Activated CD8-positive, alpha-beta T cell treated with anti-CD3 and anti-CD28 coated beads for 36 hours (primary cell): ENCODE data around the gene WDPCP. TPM values are rescaled to one million over a fixed set of nuclear protein-coding genes. Genes with fewer than 3 reads are reported as not detected.

Source experiments
- ATAC-seq: fragments of 200-7000 bp; cut with Tn5 transposase; one replicate; pipeline ENCODE4 v1.10.0; 2021; ENCODE audit warnings: mild to moderate bottlenecking, moderate library complexity
- CTCF ChIA-PET: fragments of 350-600 bp; sonication (Branson Sonifier 250); formaldehyde crosslinking; loops from one replicate; lab custom pipeline; 2021; ENCODE audit warnings: antibody characterized with exemption; lab: Charles Lee
- POLR2A ChIA-PET: fragments of 350-600 bp; sonication (Branson Sonifier 250); formaldehyde crosslinking; loops from one replicate; lab custom pipeline; 2021; ENCODE audit warnings: antibody characterized with exemption; lab: Charles Lee
- DNase-seq: peaks from one replicate; pipeline ENCODE4 v3.0.0-alpha.2; 2020
- H3K27ac Mint-ChIP-seq: one replicate; pipeline ENCODE4 v1.8.0; 2021; ENCODE audit warnings: mild to moderate bottlenecking, mixed read lengths
- H3K27me3 Mint-ChIP-seq: one replicate; pipeline ENCODE4 v1.8.0; 2021; ENCODE audit warnings: mixed read lengths
- H3K36me3 Mint-ChIP-seq: one replicate; pipeline ENCODE4 v1.8.0; 2021; ENCODE audit warnings: low read depth, mixed read lengths
- H3K4me1 Mint-ChIP-seq: one replicate; pipeline ENCODE4 v1.8.0; 2021; ENCODE audit warnings: low read depth, mixed read lengths
- H3K4me3 Mint-ChIP-seq: one replicate; pipeline ENCODE4 v1.8.0; 2021; ENCODE audit warnings: mild to moderate bottlenecking, moderate library complexity, mixed read lengths
- H3K9me3 Mint-ChIP-seq: one replicate; pipeline ENCODE4 v1.8.0; 2021; ENCODE audit warnings: mixed read lengths
- CTCF ChIP-seq: fragments of 200-600 bp; IDR thresholded peaks from one replicate; pipeline ENCODE4 v1.8.0; 2022; ENCODE audit warnings: antibody characterized with exemption, mild to moderate bottlenecking
- intact Hi-C: fragments of 100-400 bp; cut with micrococcal nuclease; formaldehyde crosslinking; loops from one replicate; pipeline ENCODE4 v1.10.0; 2022
- total RNA-seq, 2 experiments: library from RNA; stranded (reverse); gene quantifications; one replicate each; pipeline ENCODE4 v1.2.3, GENCODE V29; 2021

Gene WDPCP
- total RNA-seq, 2 experiments from 2014 or later, result 5.0 to 5.8 TPM

GRCh38 chr2:63553049-63553448, 35.2 kb downstream of the WDPCP start:
- CTCF ChIA-PET, result no interaction called here
- no peak overlapping the region for H3K27ac Mint-ChIP-seq
- ATAC-seq, result no peak

GRCh38 chr2:63545023-63545422, 43.3 kb downstream of the WDPCP start:
- ChIA-PET CTCF (no interaction called here), POLR2A (no interaction called here)
- H3K27me3 Mint-ChIP-seq, result no peaks in the 10 kb centered on the region
- TF ChIP-seq CTCF, result no peak
- H3K9me3 Mint-ChIP-seq, result peaks cover 1% of the 10 kb centered on the region
- peaks cover 5% of the 10 kb centered on the region for H3K36me3 Mint-ChIP-seq
- no peak for DNase-seq
- intact Hi-C loops, result no loop called here
- no peaks in the 10 kb centered on the region for H3K4me1 Mint-ChIP-seq
- no peak overlapping the region for H3K27ac Mint-ChIP-seq
- no peak for ATAC-seq
- no peak overlapping the region for H3K4me3 Mint-ChIP-seq

More at GRCh38 chr2:63553049-63553448, 35.2 kb downstream of the WDPCP start:
- no peaks in the 10 kb centered on the region for H3K27me3 Mint-ChIP-seq
- no peak overlapping the region for H3K4me3 Mint-ChIP-seq
- H3K4me1 Mint-ChIP-seq, result peaks cover 10% of the 10 kb centered on the region
- POLR2A ChIA-PET, result no interaction called here
- H3K36me3 Mint-ChIP-seq, result peaks cover 25% of the 10 kb centered on the region
- no peak for TF ChIP-seq CTCF
- no peak for DNase-seq
- intact Hi-C loops, result no loop called here
- H3K9me3 Mint-ChIP-seq, result peaks cover 15% of the 10 kb centered on the region

- no peak overlapping the region for H3K4me3 Mint-ChIP-seq
- TF ChIP-seq CTCF, result peak; percentile 68
- H3K27ac Mint-ChIP-seq, result no peak overlapping the region
- no peak for DNase-seq
- H3K9me3 Mint-ChIP-seq, result no peaks in the 10 kb centered on the region
- ChIA-PET CTCF (interaction anchor here (1.0 kb wide), 1 partner anchor 9 kb away, joined by 3 read pairs; no protein-coding TSS in a partner anchor), POLR2A (no interaction called here)
- H3K27me3 Mint-ChIP-seq, result no peaks in the 10 kb centered on the region
- intact Hi-C loops, result no loop called here
- peaks cover 3% of the 10 kb centered on the region for H3K36me3 Mint-ChIP-seq
- no peaks in the 10 kb centered on the region for H3K4me1 Mint-ChIP-seq
- ATAC-seq, result no peak
Observed at GRCh38 chr2:63544017-63544627, 44.2 kb downstream of the WDPCP start.

- Mint-ChIP-seq H3K4me1 (no peaks in the 10 kb centered on the region), H3K27me3 (no peaks in the 10 kb centered on the region), H3K4me3 (no peak overlapping the region), H3K36me3 (peaks cover 10% of the 10 kb centered on the region), H3K9me3 (peaks cover 8% of the 10 kb centered on the region), H3K27ac (no peak overlapping the region)
- ATAC-seq (no peak), DNase-seq (no peak)
- intact Hi-C loops, result no loop called here
- CTCF ChIA-PET, result no interaction called here
- no peak for TF ChIP-seq CTCF
- POLR2A ChIA-PET, result interaction anchor here (1.1 kb wide), 1 partner anchor 48 kb away, joined by 4 read pairs; the partner anchor contains the start of gene WDPCP
Observed at GRCh38 chr2:63539416-63540162, 48.7 kb downstream of the WDPCP start.

- TF ChIP-seq CTCF, result no peak
- CTCF ChIA-PET, result interaction anchor here (0.7 kb wide), 1 partner anchor 16 kb away, joined by 3 read pairs; no protein-coding TSS in a partner anchor
- DNase-seq, result no peak
- no peaks in the 10 kb centered on the region for H3K27me3 Mint-ChIP-seq
- ATAC-seq, result no peak
- POLR2A ChIA-PET, result interaction anchor here (0.6 to 1.1 kb wide), 2 partner anchors 50 to 491 kb away, joined by 3 to 4 read pairs; partner anchors contain the start of gene WDPCP
- peaks cover 10% of the 10 kb centered on the region for H3K36me3 Mint-ChIP-seq
- no peak overlapping the region for H3K4me3 Mint-ChIP-seq
- peaks cover 11% of the 10 kb centered on the region for H3K9me3 Mint-ChIP-seq
- H3K27ac Mint-ChIP-seq, result no peak overlapping the region
- intact Hi-C loops, result no loop called here
- H3K4me1 Mint-ChIP-seq, result no peaks in the 10 kb centered on the region
Observed at GRCh38 chr2:63538390-63538789, 49.9 kb downstream of the WDPCP start.
